HTERT RPE-1 (cell line): ENCODE measurements around the gene GNG12.

Experiments used
- in situ Hi-C: fragments of 300-500 bp; cut with MboI; formaldehyde crosslinking; loops from 4 replicates; pipeline ENCODE4 v1.14.3; 2020; ENCODE audit warnings: low sequenced_read_pairs

GNG12 gene

DNA sequence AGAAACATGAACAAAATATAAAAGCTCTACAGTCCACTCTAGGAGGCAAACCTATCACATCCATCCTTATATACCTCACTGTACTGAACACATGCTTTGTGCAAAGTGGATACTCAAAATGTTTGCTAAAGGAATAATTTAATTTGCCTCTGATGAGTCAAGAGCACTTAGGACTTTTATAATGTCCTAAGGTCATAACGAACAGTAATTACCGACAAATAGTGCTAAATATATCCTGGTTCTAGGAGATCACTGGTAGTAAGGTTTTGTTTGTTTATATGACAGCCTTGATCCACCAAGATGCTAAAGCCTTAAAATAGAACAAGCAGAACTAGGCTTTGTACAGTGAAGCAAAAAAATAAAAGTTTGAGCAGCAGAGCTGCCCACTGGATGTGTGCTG lies 77.6 kb downstream of the GNG12 start:
- in situ Hi-C loops, result no loop called here

DNA sequence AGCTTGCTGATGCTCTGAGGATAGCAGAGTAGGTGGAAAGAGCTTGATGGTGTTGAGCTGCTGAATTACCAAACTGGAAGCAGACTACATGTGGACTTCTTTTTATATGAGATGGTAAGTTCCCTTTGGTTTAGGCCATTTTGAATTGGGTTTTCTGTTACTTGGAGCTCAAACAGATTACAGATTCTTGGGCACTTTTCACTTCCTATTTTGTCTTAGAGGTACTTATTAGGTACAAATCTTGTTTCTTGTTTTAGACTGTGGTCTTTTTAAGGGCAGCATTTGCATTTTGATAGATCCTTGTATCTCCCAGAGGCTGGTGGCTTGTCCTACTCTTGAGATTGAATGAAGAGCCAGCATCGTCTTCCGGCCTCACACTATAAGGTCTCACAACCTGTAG lies 78.1 kb downstream of the GNG12 start:
- in situ Hi-C loops, result no loop called here

DNA sequence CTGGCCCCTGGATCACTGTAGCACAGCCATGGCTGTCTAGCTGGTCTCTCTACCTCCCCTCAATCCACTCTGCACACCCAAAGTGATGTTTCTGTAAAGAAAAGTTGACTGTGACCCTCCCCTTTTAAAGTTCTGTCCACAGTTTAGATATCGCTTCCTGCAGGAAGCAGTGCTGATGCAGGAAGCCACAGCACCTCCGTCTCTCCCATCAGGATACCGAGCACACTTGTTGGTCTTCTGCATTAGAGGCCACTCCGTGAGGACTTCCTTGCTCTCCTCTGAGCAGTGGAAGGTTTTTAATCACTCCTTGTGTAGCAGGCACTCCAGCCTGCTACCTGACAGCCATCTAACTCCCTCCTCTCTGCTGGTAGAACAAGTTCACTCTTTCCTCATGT lies 78.7 kb downstream of the GNG12 start:
- in situ Hi-C loops, result no loop called here

DNA sequence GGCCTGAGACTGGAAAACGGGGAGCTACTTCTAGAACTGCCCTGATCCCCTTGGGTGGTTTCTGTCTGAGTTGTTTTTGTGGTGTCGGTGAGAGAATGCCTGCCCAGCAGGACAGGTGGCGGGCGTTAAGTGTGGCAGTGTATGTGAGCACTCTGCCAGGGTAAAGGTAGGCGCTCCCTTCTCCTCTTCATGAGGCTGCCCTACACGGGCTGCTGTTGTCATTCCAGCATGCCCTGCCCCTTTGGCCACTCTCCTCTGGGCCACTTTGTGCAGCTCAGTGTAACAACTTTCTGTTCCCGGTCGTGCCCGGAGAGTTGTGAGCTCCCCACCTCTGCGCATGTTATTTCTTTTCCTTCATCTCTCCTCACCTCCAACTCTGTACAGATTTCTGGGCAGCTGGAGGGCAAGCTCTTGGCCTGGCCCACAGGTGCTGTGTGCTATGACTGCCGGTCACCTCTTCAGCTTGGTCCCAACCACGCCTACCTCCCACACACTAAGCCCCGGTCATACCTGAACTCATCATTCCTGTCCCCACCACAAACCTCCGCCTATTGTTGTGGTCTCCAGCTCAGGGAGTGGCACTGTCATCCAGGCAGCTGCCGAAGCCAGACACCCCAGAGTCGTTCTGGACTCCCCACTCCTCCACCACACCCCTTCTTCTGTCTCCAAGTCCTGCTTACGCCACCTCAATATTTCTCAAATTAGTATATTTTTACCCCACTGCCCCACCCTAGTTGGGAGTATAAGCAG lies 79.3 kb downstream of the GNG12 start:
- in situ Hi-C loops, result no loop called here

DNA sequence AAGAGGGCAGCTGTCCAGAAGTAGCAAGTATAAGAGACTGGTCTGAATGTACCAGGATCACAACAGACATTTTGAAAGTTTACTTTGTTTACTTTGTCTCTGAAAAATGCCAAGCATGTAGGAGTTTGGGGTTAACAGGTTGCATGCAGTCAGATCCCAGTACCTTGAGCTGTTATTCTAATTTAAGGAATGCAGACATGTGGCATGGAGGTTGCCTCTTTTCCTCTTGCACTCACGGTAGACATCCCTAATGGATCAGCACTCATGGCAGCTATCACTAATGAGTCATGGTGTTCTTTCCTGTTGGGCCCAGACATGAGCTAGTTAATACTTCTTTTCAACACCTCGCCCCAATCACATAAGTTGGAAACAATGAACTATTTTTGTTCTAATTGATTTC lies 81.0 kb downstream of the GNG12 start:
- in situ Hi-C loops, result no loop called here

DNA sequence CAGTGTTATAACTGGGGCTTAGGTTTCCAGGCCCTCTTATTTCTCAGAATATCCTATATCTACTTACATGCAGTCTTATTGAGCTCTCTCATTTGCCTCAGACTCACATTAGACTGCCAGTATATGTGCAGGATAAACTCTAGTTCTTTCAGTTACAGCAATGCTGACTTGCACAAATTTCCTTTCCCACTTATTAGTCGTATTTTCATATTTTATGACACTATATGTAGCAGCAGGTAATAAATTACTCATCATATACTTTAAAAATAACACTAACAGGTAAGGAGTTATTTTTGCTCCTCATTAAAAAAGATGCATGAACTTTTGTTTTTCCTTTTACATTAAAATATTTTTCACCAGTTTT lies 82.6 kb downstream of the GNG12 start:
- in situ Hi-C loops, result no loop called here

DNA sequence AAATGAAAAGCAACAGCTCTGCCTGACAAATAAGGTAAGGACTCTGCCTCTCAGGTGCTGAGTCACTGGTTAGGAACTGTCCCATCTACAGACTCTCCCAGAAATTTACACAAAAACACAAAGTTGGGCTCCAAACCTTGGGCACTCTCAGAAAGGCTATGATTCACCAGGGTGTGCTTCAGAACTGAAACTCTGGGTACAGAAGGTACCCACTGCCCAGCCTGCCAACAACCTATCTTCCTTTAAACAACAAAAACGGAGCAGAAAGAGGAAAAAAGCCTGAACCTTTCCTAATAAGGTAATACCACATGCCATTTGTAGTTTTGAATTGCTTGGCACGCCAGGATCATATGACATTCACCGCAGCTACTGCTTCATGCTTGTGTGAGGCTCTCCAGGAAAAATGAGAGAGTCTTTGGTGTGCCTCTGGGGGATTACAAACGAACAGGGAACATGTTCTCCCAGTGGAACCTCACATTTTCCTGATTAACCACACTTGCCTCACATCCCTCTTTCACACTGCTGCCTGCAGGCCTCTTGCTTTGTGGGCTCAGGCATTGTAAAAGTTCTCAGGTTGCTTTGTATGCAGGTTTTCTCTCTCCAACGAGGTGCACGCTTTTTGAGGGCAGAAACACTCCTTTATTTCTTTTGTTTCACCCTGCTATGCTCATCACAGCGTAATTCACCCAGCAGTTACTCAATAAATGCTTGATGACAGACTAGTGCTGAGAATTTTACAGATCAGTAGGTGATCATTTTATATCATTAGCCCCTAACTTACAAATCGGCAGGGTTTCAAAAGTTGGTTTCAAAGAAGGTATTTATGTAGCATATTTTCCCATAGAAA lies 83.2 kb downstream of the GNG12 start:
- in situ Hi-C loops, result no loop called here

DNA sequence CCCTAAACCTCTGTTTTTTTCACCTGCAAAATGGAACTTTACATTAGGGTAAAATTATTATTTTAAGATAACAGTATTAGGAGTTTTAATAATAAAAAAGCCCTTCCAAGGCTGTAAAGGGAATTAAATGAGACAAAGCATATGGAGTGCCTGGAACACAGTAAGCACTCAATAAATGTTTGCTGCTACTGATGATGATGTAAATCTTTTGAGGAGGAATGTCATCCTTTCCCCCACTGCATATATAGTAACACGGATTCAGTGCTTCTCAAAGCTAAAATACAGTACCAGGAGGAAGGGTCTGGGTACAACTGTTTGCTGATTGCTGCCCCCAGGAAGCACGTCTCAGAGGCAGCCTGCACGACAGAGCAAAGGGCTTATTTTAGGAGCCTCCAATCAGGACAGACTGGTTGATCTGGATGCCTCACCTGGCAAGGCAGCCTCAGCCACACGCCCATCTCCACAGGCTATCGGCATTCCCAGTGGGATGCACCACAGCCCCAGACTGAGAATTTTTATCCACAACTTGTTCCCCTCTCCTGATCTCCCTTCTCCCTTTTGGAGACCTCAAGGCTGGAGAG lies 83.9 kb downstream of the GNG12 start:
- in situ Hi-C loops, result no loop called here

DNA sequence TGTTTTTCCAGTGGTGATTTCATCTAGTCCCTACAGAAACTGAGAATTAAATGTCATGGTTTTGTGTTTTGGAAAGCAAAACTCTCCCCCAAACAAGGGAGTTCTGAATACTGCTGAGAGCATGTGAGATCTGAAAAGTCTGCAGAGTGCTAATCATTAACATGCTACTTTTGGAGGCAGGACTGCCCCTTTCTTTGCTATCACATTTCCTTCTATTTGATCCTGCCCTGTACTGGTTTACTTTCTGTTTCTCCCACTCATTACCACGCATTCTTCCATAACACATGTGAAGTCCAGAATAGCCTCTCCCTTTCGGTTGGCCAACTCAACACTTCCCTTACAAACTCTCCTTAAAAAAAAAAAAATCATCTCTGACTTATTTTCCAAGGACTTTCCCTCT lies 84.6 kb downstream of the GNG12 start:
- in situ Hi-C loops, result no loop called here

DNA sequence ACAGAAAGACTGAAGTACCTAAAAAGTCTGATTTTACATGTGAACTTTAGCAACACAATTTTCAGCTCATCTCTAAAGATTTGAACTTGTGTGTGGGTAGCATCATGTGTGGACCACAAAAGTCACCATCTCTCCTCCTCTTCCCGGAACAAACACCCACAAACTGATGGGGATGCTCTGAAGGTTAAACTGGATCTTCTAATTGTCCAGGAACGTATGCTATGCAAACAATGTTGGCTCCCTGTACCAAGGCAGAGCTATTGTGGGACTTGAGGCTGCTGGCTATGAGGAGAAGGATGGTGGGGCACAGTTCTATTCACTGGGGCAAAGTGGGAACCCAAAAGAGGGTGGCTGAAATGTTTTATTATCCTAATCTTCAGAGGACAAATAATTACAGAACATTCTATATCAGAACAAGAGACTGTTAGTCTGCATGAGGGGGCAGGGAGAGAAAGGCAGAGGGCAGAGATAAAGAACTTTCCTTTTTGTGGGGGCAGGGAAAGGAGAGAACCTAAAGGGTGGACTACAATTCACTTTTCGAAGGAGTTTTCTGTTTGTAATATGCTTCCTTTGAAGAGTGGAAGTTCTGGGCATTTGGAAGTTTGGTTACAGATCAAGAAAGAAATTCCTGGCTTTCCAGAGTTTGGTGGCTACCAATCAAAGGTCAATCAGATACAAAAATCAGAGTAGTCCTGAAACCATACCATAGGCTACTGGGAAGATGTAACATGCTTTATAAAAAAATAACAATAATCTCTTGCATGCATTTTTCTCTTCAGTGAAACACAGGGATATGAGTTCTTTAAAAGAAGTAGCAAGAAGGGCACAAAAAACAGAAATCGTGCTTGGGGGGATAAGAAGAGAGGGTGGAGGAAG lies 85.4 kb downstream of the GNG12 start:
- in situ Hi-C loops, result no loop called here

DNA sequence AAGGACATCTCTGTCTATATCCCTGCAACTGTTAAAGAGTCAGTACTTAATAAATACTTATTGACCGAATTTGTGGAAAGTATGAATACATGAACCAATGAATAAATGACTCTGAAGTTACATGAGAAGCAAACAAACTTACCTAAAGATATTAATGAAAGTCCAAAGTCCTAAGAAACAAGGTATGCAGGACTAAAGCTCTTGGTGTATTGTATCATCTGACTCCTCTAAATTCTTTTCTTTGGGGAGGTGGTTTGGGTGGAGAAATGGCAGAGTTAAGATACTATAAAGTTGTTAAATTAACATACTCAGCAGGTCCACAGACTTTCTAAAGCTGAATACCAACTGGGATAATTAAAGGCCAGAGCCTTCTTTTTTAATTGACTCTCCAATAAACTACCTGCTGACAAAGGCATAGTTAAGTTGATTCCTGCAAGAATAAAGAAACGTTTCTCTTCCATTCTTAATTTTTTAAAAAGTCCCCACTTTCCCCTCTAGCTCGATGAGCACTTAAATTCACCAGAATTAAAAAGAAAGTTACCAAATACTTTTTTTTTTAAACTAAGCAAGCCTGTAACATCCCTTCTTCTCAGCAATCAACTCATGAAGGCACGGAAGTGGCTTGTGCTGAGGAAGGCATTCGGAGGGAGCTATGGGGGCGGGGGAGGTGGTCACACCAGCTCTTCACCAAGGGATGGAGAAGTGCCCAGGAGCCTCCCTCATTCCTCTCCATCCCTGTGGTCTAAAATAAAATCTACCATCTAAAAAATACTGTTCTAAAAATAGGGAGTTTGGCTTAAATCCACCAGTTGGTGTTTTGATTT lies 87.2 kb downstream of the GNG12 start:
- in situ Hi-C loops, result no loop called here

DNA sequence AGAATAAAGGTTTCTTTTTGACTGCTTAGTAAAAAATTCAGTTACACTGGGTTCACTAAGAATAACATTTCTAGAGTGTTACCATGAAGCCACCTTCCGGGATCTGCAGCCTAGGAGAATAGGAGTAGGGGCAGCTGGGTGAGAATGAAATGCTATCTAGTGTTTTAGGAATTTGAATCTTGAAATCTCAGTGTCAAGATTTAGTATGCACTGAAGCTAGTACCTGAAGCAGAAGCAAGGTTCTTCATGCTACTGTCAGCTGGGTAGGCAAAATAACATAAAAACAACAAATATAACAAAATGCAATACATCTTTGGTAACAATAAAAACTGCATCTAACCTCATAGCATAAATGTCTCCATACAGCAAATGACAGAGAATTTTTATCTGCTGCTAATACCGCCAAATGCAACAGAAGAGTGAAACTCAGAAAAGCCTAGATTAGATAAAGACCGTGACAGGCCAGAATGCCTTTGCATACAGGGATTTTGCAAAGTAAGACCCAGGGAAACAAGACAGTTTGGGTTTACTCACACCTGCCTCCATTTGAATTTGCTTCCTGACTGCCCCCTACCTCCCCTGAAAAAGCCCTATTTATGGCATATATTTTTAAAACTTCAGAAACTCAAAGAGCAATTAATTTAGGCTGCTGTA lies 90.1 kb downstream of the GNG12 start:
- in situ Hi-C loops, result no loop called here

DNA sequence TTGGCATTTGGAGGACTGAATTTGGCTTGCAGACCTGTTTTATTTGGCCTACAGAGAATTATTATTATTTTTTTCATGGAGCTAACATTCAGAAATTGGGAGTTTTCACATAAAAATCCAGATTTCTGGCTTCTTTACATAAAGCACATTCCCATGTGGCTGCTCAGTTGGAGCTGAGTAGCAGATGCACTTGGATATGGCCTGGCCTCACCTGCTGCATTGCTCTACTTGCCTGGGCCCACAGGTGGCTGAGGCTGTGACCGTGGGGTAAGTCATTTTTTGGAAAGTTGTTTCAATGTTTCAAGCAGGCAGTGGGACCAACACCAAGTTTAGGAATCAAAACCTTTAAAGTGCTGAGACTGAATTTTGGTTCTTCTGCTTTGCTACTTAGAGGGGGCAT lies 91.5 kb downstream of the GNG12 start:
- in situ Hi-C loops, result no loop called here

DNA sequence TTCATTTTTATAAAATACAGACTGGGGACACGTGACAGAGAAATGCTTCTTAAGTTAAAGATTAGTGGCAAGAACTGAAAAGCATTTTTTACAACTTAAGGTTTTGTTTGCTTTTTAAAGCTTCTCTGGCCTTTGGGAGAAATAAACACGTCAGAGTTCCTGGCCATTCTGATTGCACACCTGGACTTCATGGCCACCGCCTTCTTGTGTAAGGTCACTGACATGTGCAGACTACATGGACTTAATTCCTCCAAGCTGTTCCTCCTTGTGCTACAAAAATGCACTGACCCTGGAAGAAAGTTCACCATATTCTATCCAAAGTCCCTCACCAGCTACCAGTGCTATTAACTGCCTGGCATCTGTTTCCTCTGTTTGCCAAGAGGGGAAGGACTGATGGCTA lies 92.1 kb downstream of the GNG12 start:
- in situ Hi-C loops, result no loop called here

DNA sequence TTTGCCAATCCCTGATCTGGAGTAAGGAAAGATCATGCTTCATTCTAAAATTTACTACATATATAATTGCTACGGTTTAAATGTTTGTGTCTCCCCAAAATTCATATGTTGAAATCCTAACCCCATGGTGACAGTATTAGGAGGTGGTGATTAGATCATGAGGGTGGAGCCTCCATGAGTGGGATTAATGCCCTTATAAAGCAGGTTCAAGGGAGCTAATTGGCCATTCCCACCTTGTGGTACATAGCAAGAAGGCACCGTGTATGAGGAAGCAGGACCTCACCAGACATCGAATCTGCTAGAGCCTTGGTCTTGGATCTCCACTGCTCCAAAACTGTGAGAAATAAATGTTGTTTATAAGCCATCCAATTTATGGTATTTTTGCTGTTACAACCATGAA lies 92.7 kb downstream of the GNG12 start:
- in situ Hi-C loops, result no loop called here

DNA sequence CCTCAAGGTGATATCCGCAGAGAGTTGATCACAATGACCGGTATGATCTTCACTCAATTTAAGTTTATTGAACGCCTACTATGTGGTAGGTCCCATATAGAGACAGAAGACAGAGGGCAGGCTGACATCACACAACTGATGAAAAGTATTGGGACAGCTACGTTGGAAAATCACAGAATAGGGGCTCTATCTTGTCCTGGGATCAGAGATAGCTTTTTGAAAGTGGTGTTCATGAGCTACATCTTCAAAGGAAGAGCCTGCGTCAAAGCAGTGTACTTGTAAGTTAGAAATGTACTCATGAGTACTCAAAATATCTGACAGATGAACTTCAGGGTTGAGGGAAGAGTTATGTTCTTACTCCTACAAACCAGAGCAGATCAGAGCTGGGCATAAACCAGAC lies 93.9 kb downstream of the GNG12 start:
- in situ Hi-C loops, result no loop called here

DNA sequence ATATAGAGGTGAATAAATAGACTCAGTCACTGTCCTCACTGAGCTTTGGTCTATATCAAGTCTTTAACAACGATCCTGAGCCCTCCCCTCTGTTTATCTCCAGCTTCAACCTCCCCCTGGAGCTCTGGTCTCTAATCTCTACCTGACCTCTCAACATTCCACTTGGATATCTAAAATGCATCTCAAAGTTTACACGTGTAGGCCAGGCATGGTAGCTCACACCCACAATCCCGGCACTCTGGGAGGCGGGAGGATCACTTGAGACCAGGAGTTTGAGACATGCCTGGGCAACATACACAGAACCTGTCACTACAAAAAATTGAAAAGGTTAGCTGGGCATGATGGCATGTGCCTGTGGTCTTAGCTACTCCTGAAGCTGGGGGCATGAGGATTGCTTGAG lies 94.9 kb downstream of the GNG12 start:
- in situ Hi-C loops, result no loop called here

DNA sequence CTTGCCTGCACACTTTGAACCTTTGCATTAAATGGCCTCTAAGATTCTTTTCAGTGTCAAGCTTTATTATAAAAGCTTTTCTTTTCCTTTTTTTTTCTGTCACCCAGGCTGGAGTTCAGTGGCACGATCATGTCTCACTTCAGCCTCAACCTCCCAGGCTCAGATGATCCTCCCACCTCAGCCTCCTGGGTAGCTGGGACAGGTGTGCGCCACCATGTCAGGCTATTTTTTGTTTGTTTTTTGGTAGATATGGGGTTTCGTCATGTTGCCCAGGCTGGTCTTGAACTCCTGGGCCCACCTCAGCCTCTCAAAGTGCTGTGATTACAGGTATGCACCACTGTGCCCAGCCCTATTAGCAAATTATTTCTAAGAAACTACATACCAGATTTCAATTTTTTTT lies 95.4 kb downstream of the GNG12 start:
- in situ Hi-C loops, result no loop called here

DNA sequence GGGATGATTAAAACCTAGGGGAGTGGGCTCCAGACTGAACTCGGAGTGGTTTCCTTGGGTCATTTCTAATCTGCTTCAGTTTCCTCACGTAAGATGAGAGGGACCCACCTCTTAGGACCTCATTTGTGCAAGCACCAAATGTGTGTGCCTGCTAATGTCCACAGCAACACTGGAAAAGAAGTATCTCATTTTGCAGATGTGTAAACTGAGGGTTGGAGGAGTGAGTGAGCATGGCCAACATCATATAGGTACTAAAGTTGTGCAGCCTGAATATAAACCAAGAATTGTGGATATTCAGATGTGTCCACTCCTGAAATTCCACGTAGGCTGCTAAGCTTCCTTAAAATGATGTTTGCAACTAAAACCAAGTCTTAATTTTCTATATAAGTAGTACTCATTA lies 96.5 kb downstream of the GNG12 start:
- in situ Hi-C loops, result no loop called here
